ENCODE measurements around the gene TRAPPC6A. TPM values are rescaled to one million over a fixed set of nuclear protein-coding genes. Genes with fewer than 3 reads are reported as not detected.

The TRAPPC6A gene
- total and polyA plus RNA-seq, 2 of the 13 experiments (the other 11 are each of a cell fraction or from before 2014, with no cell fraction given) = 6.5 to 21.0 TPM

DNA sequence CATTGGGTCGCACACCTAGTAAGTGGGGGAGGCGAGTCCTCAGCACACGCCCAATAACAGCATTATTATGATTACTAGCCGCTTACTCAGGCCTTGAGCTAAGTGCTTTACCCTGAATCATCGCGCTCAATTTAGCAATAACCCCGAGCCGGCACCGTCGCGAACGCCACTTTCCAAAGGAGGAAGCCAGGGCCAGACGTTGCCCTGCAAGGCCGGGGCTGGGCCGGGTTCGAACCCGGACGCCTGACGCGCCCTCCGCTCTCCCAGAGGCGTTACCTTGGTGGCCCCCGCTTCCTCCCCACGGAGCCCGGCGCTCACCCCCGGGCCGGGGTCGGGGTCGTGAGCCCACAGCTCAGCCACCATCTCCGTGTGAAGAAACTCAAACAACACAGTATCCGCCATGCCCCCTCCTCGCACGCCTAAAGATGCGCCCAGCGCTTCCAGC, at the start of gene TRAPPC6A (continued):
- TF ChIP-seq, protein P1, sequence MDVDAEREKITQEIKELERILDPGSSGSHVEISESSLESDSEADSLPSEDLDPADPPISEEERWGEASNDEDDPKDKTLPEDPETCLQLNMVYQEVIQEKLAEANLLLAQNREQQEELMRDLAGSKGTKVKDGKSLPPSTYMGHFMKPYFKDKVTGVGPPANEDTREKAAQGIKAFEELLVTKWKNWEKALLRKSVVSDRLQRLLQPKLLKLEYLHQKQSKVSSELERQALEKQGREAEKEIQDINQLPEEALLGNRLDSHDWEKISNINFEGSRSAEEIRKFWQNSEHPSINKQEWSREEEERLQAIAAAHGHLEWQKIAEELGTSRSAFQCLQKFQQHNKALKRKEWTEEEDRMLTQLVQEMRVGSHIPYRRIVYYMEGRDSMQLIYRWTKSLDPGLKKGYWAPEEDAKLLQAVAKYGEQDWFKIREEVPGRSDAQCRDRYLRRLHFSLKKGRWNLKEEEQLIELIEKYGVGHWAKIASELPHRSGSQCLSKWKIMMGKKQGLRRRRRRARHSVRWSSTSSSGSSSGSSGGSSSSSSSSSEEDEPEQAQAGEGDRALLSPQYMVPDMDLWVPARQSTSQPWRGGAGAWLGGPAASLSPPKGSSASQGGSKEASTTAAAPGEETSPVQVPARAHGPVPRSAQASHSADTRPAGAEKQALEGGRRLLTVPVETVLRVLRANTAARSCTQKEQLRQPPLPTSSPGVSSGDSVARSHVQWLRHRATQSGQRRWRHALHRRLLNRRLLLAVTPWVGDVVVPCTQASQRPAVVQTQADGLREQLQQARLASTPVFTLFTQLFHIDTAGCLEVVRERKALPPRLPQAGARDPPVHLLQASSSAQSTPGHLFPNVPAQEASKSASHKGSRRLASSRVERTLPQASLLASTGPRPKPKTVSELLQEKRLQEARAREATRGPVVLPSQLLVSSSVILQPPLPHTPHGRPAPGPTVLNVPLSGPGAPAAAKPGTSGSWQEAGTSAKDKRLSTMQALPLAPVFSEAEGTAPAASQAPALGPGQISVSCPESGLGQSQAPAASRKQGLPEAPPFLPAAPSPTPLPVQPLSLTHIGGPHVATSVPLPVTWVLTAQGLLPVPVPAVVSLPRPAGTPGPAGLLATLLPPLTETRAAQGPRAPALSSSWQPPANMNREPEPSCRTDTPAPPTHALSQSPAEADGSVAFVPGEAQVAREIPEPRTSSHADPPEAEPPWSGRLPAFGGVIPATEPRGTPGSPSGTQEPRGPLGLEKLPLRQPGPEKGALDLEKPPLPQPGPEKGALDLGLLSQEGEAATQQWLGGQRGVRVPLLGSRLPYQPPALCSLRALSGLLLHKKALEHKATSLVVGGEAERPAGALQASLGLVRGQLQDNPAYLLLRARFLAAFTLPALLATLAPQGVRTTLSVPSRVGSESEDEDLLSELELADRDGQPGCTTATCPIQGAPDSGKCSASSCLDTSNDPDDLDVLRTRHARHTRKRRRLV (CRISPR knock-in tag; IDR thresholded peaks at IDR 0.05) = 0 out of 2 replicates have a peak, but pooled peaks have one; percentile 52
- TF ChIP-seq FOXM1 (CRISPR knock-in tag; IDR thresholded peaks at IDR 0.05) = no peak
- TF ChIP-seq, protein P2, sequence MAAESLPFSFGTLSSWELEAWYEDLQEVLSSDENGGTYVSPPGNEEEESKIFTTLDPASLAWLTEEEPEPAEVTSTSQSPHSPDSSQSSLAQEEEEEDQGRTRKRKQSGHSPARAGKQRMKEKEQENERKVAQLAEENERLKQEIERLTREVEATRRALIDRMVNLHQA (CRISPR knock-in tag; IDR thresholded peaks at IDR 0.05) = no peak
- no peak for TF ChIP-seq SRF (IDR thresholded peaks at IDR 0.05; ENCODE audit: low read depth, low read length)
- TF ChIP-seq, protein P3, sequence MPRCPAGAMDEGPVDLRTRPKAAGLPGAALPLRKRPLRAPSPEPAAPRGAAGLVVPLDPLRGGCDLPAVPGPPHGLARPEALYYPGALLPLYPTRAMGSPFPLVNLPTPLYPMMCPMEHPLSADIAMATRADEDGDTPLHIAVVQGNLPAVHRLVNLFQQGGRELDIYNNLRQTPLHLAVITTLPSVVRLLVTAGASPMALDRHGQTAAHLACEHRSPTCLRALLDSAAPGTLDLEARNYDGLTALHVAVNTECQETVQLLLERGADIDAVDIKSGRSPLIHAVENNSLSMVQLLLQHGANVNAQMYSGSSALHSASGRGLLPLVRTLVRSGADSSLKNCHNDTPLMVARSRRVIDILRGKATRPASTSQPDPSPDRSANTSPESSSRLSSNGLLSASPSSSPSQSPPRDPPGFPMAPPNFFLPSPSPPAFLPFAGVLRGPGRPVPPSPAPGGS (CRISPR knock-in tag; IDR thresholded peaks at IDR 0.05) = no peak; the same call in 1 of the 2 replicates
- TF ChIP-seq ZBTB44 (CRISPR knock-in tag; IDR thresholded peaks at IDR 0.05) = no peak
- no peak for TF ChIP-seq ZZZ3 (CRISPR knock-in tag; IDR thresholded peaks at IDR 0.05; ENCODE audit: borderline replicate concordance)
- TF ChIP-seq PTBP1 (IDR thresholded peaks at IDR 0.05; ENCODE audit: low read depth, low read length, poor library complexity, severe bottlenecking) = peak; percentile 54
- TF ChIP-seq, protein P4, sequence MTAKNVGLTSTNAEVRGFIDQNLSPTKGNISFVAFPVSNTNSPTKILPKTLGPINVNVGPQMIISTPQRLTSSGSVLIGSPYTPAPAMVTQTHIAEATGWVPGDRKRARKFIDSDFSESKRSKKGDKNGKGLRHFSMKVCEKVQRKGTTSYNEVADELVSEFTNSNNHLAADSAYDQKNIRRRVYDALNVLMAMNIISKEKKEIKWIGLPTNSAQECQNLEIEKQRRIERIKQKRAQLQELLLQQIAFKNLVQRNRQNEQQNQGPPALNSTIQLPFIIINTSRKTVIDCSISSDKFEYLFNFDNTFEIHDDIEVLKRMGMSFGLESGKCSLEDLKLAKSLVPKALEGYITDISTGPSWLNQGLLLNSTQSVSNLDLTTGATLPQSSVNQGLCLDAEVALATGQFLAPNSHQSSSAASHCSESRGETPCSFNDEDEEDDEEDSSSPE (CRISPR knock-in tag; IDR thresholded peaks at IDR 0.05) = no peak
- no peak for TF ChIP-seq ZNF337 (CRISPR knock-in tag; IDR thresholded peaks at IDR 0.05; ENCODE audit: borderline replicate concordance, low read depth)
- no peak for TF ChIP-seq RCOR2 (CRISPR knock-in tag; IDR thresholded peaks at IDR 0.05)
- no peak for TF ChIP-seq CHD2 (IDR thresholded peaks at IDR 0.05; ENCODE audit: low read depth, low read length)
- TF ChIP-seq, protein P5, sequence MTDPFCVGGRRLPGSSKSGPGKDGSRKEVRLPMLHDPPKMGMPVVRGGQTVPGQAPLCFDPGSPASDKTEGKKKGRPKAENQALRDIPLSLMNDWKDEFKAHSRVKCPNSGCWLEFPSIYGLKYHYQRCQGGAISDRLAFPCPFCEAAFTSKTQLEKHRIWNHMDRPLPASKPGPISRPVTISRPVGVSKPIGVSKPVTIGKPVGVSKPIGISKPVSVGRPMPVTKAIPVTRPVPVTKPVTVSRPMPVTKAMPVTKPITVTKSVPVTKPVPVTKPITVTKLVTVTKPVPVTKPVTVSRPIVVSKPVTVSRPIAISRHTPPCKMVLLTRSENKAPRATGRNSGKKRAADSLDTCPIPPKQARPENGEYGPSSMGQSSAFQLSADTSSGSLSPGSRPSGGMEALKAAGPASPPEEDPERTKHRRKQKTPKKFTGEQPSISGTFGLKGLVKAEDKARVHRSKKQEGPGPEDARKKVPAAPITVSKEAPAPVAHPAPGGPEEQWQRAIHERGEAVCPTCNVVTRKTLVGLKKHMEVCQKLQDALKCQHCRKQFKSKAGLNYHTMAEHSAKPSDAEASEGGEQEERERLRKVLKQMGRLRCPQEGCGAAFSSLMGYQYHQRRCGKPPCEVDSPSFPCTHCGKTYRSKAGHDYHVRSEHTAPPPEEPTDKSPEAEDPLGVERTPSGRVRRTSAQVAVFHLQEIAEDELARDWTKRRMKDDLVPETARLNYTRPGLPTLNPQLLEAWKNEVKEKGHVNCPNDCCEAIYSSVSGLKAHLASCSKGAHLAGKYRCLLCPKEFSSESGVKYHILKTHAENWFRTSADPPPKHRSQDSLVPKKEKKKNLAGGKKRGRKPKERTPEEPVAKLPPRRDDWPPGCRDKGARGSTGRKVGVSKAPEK (CRISPR knock-in tag; IDR thresholded peaks at IDR 0.05; ENCODE audit: borderline replicate concordance) = no peak
- TF ChIP-seq NFATC3 (CRISPR knock-in tag; IDR thresholded peaks at IDR 0.05) = no peak
- TF ChIP-seq EZH2 (conservative IDR thresholded peaks at IDR 0.05; ENCODE audit: low read depth, low read length) = no peak
- no peak for TF ChIP-seq ZNF12 (CRISPR knock-in tag; IDR thresholded peaks at IDR 0.05)
- TF ChIP-seq SP5 (CRISPR knock-in tag; IDR thresholded peaks at IDR 0.05; ENCODE audit: borderline replicate concordance, low read depth) = no peak
- no peak for TF ChIP-seq DNMT3B (CRISPR knock-in tag; conservative IDR thresholded peaks at IDR 0.05)

All from HepG2 (cell line).